ENCODE results near the gene DAND5.
"Not testable (repeated sequence)": the region's sequence is repeated elsewhere in the genome, so short reads cannot be mapped to it uniquely, and the experiment has no call there.

DNA sequence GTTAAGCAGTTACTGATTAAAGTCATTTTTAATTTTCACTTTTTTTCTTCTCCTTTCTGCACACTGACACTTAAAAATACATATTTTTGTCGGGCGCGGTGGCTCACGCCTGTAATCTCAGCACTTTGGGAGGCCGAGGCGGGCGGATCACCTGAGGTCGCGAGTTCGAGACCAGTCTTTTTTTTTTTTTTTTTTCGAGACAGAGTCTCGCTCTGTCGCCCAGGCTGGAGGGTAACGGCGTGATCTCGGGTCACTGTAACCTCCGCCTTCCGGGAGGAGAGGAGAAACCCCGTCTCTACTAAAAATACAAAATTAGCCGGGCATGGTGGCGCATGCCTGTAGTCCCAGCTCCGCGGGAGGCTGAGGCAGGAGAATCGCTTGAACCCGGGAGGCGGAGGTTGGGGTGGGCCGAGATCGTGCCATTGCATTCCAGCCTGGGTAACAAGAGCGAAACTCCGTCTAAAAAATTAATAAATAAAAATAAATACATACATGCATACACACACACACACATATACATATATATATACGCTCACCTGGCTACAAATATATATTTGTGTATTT lies 11.9 kb upstream of the DAND5 start:
- TF ChIP-seq, protein P1, sequence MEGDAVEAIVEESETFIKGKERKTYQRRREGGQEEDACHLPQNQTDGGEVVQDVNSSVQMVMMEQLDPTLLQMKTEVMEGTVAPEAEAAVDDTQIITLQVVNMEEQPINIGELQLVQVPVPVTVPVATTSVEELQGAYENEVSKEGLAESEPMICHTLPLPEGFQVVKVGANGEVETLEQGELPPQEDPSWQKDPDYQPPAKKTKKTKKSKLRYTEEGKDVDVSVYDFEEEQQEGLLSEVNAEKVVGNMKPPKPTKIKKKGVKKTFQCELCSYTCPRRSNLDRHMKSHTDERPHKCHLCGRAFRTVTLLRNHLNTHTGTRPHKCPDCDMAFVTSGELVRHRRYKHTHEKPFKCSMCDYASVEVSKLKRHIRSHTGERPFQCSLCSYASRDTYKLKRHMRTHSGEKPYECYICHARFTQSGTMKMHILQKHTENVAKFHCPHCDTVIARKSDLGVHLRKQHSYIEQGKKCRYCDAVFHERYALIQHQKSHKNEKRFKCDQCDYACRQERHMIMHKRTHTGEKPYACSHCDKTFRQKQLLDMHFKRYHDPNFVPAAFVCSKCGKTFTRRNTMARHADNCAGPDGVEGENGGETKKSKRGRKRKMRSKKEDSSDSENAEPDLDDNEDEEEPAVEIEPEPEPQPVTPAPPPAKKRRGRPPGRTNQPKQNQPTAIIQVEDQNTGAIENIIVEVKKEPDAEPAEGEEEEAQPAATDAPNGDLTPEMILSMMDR (IDR thresholded peaks at IDR 0.05): not testable (repeated sequence)
- TF ChIP-seq ZFX (IDR thresholded peaks at IDR 0.05; ENCODE audit: borderline replicate concordance): not testable (repeated sequence)
